ENCODE measurements around the gene GABBR2. TPM values are rescaled to one million over a fixed set of nuclear protein-coding genes. Genes with fewer than 3 reads are reported as not detected.
"Not testable (repeated sequence)": the region's sequence is repeated elsewhere in the genome, so short reads cannot be mapped to it uniquely, and the experiment has no call there.

GABBR2 gene
- total RNA-seq, 2 experiments from 2014 or later = not detected

- Mint-ChIP-seq H3K27ac (no peak overlapping the region), H3K4me1 (no peaks in the 10 kb centered on the region), H3K4me3 (no peak overlapping the region), H3K9me3 (no peaks in the 10 kb centered on the region), H3K36me3 (no peaks in the 10 kb centered on the region), H3K27me3 (peaks cover 25% of the 10 kb centered on the region)
- no peak for DNase-seq
Measured at GRCh38 chr9:98673681-98674080, 35.1 kb downstream of the GABBR2 start.

GRCh38 chr9:98667005-98667640 is 41.6 kb downstream of the GABBR2 start:
- no peaks in the 10 kb centered on the region for H3K9me3 Mint-ChIP-seq
- no peaks in the 10 kb centered on the region for H3K4me1 Mint-ChIP-seq
- no peaks in the 10 kb centered on the region for H3K36me3 Mint-ChIP-seq
- no peak overlapping the region for H3K27ac Mint-ChIP-seq
- H3K4me3 Mint-ChIP-seq = no peak overlapping the region
- peaks cover 7% of the 10 kb centered on the region for H3K27me3 Mint-ChIP-seq
- DNase-seq = no peak

- Mint-ChIP-seq H3K27me3 (peaks cover 7% of the 10 kb centered on the region), H3K36me3 (no peaks in the 10 kb centered on the region), H3K27ac (no peak overlapping the region), H3K9me3 (no peaks in the 10 kb centered on the region), H3K4me3 (no peak overlapping the region), H3K4me1 (no peaks in the 10 kb centered on the region)
- no peak for DNase-seq
Measured at GRCh38 chr9:98665501-98665900, 43.2 kb downstream of the GABBR2 start.

- no peak overlapping the region for H3K4me3 Mint-ChIP-seq
- H3K36me3 Mint-ChIP-seq = no peaks in the 10 kb centered on the region
- DNase-seq = no peak
- H3K4me1 Mint-ChIP-seq = no peaks in the 10 kb centered on the region
- no peaks in the 10 kb centered on the region for H3K9me3 Mint-ChIP-seq
- H3K27me3 Mint-ChIP-seq = peaks cover 1% of the 10 kb centered on the region
- H3K27ac Mint-ChIP-seq = no peak overlapping the region
Measured at GRCh38 chr9:98660541-98660940, 48.2 kb downstream of the GABBR2 start.

GRCh38 chr9:98658951-98659351 is 49.8 kb downstream of the GABBR2 start:
- no peaks in the 10 kb centered on the region for H3K36me3 Mint-ChIP-seq
- no peaks in the 10 kb centered on the region for H3K4me1 Mint-ChIP-seq
- no peaks in the 10 kb centered on the region for H3K27me3 Mint-ChIP-seq
- DNase-seq = no peak
- H3K9me3 Mint-ChIP-seq = no peaks in the 10 kb centered on the region
- H3K4me3 Mint-ChIP-seq = no peak overlapping the region
- H3K27ac Mint-ChIP-seq = no peak overlapping the region

- Mint-ChIP-seq H3K27me3 (no peaks in the 10 kb centered on the region), H3K27ac (no peak overlapping the region), H3K4me1 (no peaks in the 10 kb centered on the region), H3K9me3 (no peaks in the 10 kb centered on the region), H3K36me3 (no peaks in the 10 kb centered on the region), H3K4me3 (no peak overlapping the region)
- DNase-seq = no peak
Measured at GRCh38 chr9:98657897-98658296, 50.8 kb downstream of the GABBR2 start.

- Mint-ChIP-seq H3K36me3 (no peaks in the 10 kb centered on the region), H3K4me1 (no peaks in the 10 kb centered on the region), H3K9me3 (no peaks in the 10 kb centered on the region), H3K27me3 (no peaks in the 10 kb centered on the region), H3K4me3 (no peak overlapping the region), H3K27ac (no peak overlapping the region)
- DNase-seq = no peak
Measured at GRCh38 chr9:98656511-98656910, 52.2 kb downstream of the GABBR2 start.

GRCh38 chr9:98655428-98655827 is 53.3 kb downstream of the GABBR2 start:
- H3K27me3 Mint-ChIP-seq, H3K36me3 Mint-ChIP-seq: not testable (repeated sequence)

GRCh38 chr9:98654247-98654646 is 54.5 kb downstream of the GABBR2 start:
- DNase-seq = no peak
- peaks cover 12% of the 10 kb centered on the region for H3K27me3 Mint-ChIP-seq
- no peaks in the 10 kb centered on the region for H3K36me3 Mint-ChIP-seq
- H3K9me3 Mint-ChIP-seq = no peaks in the 10 kb centered on the region
- no peak overlapping the region for H3K27ac Mint-ChIP-seq
- no peak overlapping the region for H3K4me3 Mint-ChIP-seq
- peaks cover 1% of the 10 kb centered on the region for H3K4me1 Mint-ChIP-seq

More at GRCh38 chr9:98655428-98655827, 53.3 kb downstream of the GABBR2 start:
- H3K4me3 Mint-ChIP-seq, H3K27ac Mint-ChIP-seq, DNase-seq, H3K4me1 Mint-ChIP-seq, H3K9me3 Mint-ChIP-seq: not testable (repeated sequence)

- H3K4me3 Mint-ChIP-seq = no peak overlapping the region
- H3K4me1 Mint-ChIP-seq = peaks cover 1% of the 10 kb centered on the region
- H3K9me3 Mint-ChIP-seq = no peaks in the 10 kb centered on the region
- no peak overlapping the region for H3K27ac Mint-ChIP-seq
- H3K36me3 Mint-ChIP-seq = no peaks in the 10 kb centered on the region
- no peak for DNase-seq
- H3K27me3 Mint-ChIP-seq = peaks cover 13% of the 10 kb centered on the region
Measured at GRCh38 chr9:98652741-98653140, 56.0 kb downstream of the GABBR2 start.

- Mint-ChIP-seq H3K4me3 (no peak overlapping the region), H3K36me3 (no peaks in the 10 kb centered on the region), H3K27ac (no peak overlapping the region), H3K4me1 (peaks cover 1% of the 10 kb centered on the region), H3K9me3 (no peaks in the 10 kb centered on the region), H3K27me3 (peaks cover 13% of the 10 kb centered on the region)
- no peak for DNase-seq
Measured at GRCh38 chr9:98652302-98652701, 56.4 kb downstream of the GABBR2 start.

GRCh38 chr9:98647236-98647635 is 61.5 kb downstream of the GABBR2 start:
- H3K27me3 Mint-ChIP-seq = peaks cover 17% of the 10 kb centered on the region
- peaks cover 1% of the 10 kb centered on the region for H3K4me1 Mint-ChIP-seq
- DNase-seq = no peak
- H3K27ac Mint-ChIP-seq = no peak overlapping the region
- no peaks in the 10 kb centered on the region for H3K9me3 Mint-ChIP-seq
- no peak overlapping the region for H3K4me3 Mint-ChIP-seq
- H3K36me3 Mint-ChIP-seq = no peaks in the 10 kb centered on the region

GRCh38 chr9:98644011-98644410 is 64.7 kb downstream of the GABBR2 start:
- DNase-seq = no peak
- no peaks in the 10 kb centered on the region for H3K4me1 Mint-ChIP-seq
- no peaks in the 10 kb centered on the region for H3K36me3 Mint-ChIP-seq

GRCh38 chr9:98642661-98643312 is 65.9 kb downstream of the GABBR2 start:
- no peak overlapping the region for H3K4me3 Mint-ChIP-seq
- H3K27me3 Mint-ChIP-seq = peaks cover 8% of the 10 kb centered on the region
- H3K9me3 Mint-ChIP-seq = no peaks in the 10 kb centered on the region
- no peak for DNase-seq
- H3K27ac Mint-ChIP-seq = no peak overlapping the region
- H3K4me1 Mint-ChIP-seq = no peaks in the 10 kb centered on the region
- no peaks in the 10 kb centered on the region for H3K36me3 Mint-ChIP-seq

More at GRCh38 chr9:98644011-98644410, 64.7 kb downstream of the GABBR2 start:
- Mint-ChIP-seq H3K9me3 (no peaks in the 10 kb centered on the region), H3K4me3 (no peak overlapping the region), H3K27me3 (peaks cover 8% of the 10 kb centered on the region), H3K27ac (no peak overlapping the region)

GRCh38 chr9:98641695-98642094 is 67.0 kb downstream of the GABBR2 start:
- H3K4me3 Mint-ChIP-seq = no peak overlapping the region
- no peaks in the 10 kb centered on the region for H3K36me3 Mint-ChIP-seq
- no peak for DNase-seq
- peaks cover 2% of the 10 kb centered on the region for H3K9me3 Mint-ChIP-seq
- H3K27me3 Mint-ChIP-seq = peaks cover 8% of the 10 kb centered on the region
- H3K27ac Mint-ChIP-seq = no peak overlapping the region
- H3K4me1 Mint-ChIP-seq = no peaks in the 10 kb centered on the region

- Mint-ChIP-seq H3K27me3 (peaks cover 8% of the 10 kb centered on the region), H3K9me3 (peaks cover 2% of the 10 kb centered on the region), H3K4me3 (no peak overlapping the region), H3K4me1 (no peaks in the 10 kb centered on the region), H3K36me3 (no peaks in the 10 kb centered on the region), H3K27ac (no peak overlapping the region)
- DNase-seq = no peak
Measured at GRCh38 chr9:98640394-98640793, 68.3 kb downstream of the GABBR2 start.
